Measurements from ENCODE around the gene SOWAHA. TPM values are rescaled to one million over a fixed set of nuclear protein-coding genes. Genes with fewer than 3 reads are reported as not detected.

Gene SOWAHA
- polyA plus RNA-seq, 5 donors: 0.05 TPM; not detected in 4

DNA sequence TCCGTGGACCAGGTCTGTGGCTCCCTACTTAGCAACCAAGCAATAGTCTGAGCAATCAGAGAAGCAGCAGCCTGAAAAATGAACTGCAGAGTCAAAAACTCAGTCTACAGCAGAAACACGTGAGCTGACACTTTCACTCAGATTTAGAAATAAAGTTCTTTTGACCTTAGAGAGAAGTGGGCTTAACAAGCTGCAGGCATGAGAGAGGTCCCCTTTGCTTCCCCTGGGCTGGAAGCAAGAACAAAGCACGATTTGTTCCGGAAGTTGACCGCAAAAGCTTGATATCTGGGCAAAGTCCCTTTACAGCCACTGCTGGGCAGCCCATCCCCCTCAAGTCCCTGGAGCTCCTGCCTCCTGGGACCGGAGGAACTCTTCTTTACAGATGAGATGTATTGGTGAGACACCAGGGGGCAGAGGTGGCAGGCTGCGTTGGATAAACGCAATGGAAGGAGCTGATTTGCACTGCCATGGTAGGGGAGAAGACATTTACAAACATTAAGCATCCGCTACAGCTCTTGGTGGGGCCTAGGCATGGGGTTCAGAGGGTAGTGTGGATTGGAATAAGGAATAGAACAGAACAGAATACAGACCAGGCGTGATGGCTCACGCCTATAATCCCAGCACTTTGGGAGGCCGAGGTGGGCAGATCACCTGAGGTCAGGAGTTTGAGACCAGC is 5.8 kb upstream of the SOWAHA start:
- DNase-seq: no peak

DNA sequence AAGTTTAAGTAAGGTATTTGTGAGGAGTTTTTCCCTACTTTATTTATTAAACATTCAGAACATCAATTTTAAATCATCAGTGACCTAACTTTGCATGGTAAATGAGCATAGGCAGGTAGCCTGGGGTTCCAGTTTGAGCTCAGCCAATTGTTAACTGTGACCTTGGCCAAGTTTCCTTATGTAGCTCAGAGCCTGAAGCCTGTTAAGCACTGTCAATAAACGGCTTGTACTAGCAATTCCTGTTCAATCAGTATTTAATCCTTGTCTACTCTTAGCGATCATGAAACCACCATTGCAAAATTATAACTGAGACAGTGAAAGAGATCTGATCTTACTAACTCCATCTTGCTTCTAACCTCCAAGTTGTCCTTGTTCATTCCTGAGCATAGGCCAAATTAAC is 4.7 kb upstream of the SOWAHA start:
- no peak for DNase-seq

DNA sequence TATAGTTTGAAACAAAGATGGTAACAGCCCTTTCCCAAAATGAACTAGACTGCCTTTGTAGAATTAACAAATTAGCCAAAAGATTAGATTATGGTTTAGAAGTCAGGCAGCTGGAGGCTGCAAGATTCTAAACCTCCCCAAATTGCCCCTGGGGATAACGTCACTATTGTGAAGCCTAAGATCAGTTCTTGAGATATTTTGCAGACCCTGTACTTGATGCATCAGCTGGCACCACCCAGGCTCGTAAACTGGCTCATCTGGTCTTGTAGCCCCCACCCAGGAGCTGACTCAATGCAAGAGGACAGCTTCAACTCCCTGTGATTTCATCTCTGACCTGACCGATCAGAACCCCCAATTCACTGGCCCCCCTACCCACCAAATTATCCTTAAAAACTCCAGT is 4.2 kb upstream of the SOWAHA start:
- no peak for DNase-seq

DNA sequence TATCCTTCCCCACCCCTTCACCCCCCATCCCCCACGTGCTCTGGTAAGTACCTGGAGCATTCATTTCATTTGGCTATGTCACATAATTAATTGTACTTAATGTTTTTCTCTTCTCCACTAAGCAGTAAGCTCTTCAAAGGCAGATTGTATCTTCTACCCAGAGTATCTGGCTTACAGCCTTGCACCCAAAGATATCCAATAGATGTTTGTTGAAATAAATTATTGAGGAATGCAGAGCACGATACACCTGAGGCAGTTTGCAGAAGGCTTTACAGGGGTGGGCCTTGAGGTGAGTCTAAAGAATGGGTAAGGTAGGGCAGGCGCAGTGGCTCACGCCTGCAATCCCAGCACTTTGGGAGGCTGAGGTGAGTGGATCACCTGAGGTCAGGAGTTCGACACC is 2.5 kb upstream of the SOWAHA start:
- no peak for DNase-seq

DNA sequence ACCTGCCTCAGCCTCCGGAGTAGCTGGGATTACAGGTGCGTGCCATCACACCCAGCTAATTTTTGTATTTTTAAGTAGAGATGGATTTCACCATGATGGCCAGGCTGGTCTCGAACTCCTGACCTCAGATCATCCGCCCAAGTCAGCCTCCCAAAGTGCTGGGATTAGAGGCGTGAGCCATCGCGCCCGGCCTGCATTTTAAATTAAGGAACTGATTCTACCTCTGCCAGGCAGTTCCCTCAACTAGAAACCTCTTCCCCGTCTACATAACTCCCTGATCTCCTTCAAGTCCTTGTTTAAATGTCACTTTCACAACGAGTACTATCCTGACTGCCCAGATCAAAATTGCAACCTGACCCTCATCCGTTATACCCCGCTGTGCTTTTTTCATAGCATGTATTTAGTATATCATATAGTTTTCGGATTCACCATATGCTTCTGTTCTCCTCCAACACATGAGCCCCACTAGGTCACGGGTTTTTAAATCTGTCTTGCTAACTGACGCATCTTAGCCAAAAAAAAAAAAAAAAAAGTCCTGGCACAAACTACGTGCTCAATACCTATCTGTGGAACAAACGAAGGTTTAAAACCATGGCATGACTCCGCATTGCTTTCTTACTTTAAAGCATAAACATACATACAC is 858 bp upstream of the SOWAHA start:
- DNase-seq: no peak

DNA sequence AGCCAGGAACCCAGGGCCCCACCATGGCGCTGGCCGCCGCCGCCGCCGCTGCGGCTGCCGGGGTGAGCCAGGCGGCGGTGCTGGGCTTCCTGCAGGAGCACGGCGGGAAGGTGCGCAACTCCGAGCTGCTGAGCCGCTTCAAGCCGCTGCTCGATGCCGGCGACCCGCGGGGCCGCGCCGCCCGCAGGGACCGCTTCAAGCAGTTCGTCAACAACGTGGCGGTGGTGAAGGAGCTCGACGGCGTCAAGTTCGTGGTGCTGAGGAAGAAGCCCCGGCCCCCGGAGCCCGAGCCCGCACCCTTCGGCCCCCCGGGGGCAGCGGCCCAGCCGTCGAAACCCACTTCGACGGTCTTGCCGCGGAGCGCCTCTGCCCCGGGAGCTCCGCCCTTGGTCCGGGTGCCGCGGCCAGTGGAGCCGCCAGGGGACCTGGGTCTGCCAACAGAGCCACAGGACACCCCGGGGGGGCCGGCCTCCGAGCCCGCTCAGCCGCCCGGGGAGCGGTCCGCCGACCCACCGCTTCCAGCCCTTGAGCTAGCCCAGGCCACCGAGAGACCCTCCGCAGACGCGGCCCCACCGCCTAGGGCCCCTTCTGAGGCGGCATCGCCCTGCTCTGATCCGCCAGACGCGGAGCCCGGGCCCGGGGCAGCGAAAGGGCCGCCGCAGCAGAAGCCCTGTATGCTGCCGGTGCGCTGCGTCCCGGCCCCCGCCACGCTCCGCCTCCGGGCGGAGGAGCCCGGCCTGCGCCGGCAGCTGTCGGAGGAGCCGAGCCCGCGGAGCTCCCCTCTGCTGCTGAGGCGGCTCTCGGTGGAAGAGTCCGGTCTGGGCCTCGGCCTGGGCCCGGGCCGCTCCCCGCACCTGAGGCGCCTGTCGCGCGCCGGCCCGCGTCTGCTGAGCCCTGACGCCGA is 749 bp downstream of the SOWAHA start:
- no peak for DNase-seq

DNA sequence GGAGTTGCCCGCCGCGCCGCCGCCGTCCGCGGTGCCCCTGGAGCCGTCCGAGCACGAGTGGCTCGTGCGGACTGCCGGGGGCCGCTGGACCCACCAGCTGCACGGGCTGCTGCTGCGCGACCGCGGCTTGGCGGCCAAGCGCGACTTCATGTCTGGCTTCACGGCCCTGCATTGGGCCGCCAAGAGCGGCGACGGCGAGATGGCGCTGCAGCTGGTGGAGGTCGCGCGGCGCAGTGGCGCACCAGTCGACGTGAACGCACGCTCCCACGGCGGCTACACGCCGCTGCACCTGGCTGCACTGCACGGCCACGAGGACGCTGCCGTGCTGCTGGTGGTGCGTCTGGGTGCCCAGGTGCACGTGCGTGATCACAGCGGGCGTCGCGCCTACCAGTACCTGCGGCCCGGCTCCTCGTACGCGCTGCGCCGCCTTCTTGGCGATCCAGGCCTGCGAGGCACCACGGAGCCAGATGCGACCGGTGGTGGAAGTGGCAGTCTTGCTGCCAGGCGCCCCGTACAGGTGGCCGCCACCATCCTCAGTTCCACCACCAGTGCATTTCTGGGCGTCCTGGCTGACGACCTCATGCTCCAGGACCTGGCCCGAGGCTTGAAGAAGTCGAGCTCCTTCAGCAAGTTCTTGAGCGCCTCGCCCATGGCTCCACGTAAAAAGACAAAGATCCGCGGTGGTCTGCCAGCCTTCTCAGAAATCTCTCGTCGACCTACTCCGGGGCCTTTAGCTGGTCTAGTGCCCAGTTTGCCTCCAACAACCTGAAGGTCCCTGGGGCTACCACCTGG is 1.6 kb downstream of the SOWAHA start:
- no peak for DNase-seq

DNA sequence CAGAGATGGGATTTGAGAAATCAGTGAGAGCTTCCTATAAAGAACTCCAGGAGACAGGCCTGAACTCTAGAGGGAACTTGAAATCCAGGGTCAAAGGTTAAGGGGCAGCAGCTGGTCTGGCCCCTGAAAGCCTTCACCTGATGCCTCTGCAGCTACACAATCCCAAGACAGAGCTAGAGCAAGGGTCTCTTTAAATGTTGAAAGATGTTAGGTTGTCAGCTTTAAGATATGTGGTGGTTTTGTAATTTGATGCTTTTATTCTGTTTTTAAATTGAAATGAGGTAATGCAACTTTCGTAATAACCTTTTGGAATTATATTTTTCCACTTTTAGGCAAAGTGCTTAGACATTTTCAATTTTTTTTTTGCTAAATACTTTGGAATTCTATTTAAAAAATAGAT is 2.4 kb downstream of the SOWAHA start:
- DNase-seq: no peak

DNA sequence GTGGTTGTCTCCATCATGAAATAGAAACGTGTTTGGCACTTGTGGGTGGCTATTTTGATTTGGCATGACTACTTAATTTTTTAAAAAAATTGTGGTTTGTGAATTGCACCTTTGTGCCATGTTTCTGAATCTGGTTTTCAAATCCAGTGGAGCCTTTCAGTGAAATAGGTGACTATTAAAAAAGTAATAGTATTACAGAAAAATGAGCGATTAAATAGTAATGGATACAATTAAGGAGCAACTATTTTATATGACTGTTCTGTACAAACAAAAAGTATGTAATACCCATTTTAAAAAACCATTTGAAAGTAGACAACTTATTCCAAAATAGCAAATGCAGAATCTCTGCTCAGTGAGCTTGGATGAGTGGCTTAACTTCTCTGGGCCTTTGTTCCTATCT is 3.0 kb downstream of the SOWAHA start:
- DNase-seq: no peak

DNA sequence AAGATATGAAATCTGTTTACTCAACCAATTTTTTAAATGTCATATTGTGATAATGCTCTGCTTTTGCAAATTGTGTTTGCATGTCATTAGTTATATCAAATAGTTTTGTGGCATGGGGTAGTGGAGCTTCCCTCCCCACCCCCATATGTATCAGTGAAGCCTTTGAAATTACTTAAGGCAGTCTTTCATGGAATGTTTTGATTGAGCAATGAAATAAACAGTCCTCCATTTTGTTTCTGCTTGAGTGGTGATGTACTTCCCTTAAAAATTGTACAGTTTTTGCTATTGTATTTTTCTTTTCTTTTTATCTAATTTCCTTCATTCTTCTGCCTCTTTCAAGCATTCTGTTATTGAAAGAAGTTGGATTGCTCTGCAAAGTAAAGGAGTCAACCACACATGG is 3.5 kb downstream of the SOWAHA start:
- DNase-seq: no peak

DNA sequence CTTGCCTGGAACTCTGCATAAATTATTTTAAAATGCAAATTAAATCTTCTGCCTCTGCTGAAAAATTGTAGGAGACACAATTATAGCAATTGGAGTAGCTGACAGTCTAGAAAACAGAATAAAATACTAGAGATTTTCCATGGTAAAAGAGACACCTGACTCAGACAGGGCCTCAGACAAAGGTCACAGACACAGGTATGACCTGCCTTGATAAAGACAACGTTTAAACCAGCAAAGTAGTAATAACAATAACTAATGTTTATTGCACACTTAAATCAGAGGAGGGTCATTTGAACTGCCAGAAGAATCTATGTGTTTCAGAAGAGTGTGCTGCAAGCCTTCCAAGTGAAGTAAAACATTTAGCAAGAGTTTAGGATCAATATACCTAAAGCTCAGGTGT is 3.9 kb downstream of the SOWAHA start:
- DNase-seq: no peak

DNA sequence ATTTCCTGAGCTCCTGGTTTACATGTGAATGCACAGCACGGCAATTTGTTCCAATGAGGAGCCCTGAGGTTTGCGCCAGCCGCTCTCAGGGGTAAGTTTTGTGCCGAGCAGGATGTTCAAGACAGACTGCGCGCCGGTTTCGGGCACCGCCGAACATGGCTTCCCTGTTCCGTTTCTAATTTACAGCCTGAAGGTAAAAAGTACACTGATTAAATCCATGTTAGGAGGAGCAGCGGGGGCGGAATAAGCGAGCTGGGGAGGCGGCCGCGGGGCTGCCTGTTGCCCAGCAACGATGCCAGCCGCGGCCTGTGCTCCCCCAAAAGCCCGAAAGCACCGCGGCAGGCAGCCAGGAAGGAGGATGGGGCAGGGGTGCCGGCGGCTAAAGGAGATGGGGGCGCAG is 6.4 kb downstream of the SOWAHA start:
- DNase-seq: no peak

DNA sequence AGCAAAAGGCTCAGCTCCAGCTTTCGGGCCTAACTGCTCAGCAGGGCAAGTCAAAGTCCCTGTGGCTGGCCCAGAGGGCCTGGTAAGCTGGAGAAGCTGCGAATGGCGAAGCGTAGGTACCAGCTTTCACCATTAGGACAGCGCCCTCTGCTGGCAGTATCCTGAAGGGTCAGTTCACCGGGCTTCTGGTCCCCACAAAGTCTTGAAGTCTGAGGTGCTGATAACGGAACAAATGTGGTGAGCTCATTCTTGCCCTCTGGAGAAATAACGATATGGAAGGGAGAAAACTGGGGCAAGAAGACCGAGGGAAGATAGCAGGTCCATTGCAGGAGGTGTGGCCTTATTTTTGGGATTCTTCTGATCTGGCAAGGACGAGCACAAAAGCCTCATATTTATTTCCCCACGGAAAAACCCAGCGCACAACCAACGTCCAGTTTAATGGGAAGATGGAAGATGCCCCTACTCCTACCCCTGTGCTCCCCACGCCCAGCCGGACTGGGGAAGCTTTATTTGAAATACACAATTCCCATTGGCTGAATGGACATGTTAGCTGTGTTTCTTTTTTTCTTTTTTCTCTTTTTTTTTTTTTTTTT is 7.2 kb downstream of the SOWAHA start:
- peak; percentile 69 to 80 for DNase-seq

DNA sequence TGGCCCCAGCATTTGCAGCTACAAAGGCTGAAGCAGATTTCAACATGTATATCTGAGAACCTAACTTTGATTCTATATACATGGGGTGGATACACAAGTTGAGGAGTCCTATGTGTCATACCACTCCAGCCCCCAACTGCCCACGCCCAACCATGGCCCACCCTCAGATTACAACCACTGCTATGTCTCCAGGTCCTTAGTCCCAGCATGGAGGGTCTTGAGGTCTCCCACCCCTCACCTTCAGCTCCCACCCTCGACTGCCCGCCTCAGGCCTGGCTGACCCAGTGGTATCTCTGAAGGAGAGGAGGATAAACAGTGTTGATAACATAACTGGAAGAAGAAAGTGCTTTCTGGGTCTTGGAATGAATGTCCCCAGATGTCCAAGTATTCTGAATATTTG is 8.2 kb downstream of the SOWAHA start:
- no peak for DNase-seq

DNA sequence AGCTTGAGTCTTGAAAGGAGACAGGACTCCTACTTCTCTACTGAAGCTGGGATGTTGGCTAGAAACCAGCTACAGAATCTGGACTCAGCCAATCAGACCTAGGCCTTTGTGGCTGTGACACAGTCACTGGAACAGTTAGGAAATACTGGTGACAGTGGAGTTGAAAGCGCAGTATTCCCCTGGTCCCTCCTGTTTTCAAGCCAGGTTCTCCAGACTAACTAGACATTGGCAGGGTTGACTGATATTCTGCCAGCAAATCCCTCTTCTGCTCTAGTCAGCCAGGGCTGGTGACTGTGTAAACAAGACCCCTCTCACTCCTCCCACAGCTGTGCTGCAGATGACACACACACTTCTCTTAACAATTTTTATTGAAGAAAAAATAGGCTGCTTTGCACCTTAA is 8.7 kb downstream of the SOWAHA start:
- no peak for DNase-seq

DNA sequence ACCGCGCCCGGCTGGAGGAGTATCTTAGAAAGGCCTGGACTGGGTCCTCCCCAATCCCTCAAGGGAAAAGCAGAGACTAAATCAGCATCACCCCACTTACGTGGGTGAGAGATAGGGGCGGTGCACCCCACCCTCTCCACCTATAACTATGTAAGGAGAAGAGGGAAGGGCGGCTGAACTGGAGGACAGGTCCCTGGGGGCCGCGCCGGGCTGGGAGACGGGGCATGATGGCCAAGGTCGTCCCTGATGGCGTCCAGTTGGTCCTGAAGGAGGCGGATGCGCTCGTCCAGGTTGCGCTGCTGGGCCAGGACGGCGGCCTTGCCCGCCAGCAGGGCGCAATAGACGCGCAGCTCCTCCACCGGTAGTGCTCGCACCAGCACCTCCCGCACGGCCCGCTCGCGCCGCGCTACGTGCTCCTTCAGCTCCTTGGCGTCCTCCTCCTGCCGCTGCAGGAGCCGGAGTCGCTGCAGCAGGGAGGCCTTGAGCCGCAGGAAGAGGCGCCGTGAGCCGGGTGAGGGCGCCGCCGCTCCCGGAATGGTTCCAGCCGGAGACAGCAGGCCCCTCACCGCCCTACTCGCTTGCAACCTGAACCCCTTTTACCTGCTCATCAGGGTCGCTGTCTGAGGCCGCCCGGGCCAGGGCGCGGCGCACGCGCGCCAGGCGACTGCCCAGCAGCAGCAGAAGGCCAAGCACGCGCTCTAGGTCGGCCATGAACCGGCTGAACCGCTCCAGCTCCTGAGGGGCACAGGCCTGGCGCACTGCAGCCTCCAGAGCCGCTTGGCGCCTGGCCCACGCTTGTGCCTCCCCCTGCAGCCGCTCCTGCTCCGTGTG is 9.8 kb downstream of the SOWAHA start:
- DNase-seq: peak in 1 of 2 donors; percentile 53

DNA sequence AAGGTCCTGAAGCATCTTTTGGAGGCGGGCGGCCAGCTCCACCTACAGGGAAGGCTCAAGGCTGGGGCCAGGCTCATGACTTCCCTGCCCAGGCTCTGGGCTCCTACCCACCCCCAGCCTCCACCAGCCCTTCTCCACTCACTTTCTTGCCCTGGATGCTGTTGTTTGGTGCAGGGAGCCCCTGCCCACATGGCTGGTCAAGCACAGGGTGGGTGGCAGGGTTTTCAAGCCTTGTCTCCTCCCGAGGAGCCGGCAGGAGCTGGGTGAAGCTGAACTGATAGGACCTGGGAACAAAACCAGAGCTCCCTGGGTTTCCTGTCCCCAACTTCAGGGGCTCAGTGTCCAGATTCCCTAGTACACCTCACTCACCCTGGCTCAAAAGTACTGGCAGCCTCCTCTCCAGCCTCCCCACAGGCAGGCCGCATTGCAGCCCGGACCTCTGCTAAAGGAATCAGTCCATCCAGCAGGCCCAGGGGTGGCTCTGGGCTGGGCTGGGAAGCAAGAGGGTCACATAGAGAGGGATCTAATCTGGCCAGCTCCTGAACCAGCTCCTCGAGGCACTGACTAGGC is 10.5 kb downstream of the SOWAHA start:
- DNase-seq: no peak

DNA sequence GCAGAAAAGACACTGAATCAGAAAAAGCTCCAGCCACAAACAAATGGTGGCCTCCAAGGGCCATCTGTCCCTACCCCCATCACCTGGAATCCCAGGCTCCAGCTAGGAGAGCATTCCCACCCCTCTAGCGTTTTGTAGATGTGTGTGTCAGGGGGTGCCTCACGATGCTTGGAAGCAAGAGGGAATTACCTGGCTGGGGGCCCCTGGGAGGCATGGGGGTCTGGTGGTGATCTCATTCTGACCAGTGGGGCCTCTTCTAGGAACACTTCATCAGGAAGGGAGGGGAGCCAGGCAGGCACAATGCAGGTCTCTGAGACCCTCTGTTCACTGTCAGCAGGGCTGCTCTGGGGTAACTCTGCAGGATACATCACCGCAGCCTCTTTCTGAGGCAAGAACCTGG is 11.3 kb downstream of the SOWAHA start:
- DNase-seq: no peak

DNA sequence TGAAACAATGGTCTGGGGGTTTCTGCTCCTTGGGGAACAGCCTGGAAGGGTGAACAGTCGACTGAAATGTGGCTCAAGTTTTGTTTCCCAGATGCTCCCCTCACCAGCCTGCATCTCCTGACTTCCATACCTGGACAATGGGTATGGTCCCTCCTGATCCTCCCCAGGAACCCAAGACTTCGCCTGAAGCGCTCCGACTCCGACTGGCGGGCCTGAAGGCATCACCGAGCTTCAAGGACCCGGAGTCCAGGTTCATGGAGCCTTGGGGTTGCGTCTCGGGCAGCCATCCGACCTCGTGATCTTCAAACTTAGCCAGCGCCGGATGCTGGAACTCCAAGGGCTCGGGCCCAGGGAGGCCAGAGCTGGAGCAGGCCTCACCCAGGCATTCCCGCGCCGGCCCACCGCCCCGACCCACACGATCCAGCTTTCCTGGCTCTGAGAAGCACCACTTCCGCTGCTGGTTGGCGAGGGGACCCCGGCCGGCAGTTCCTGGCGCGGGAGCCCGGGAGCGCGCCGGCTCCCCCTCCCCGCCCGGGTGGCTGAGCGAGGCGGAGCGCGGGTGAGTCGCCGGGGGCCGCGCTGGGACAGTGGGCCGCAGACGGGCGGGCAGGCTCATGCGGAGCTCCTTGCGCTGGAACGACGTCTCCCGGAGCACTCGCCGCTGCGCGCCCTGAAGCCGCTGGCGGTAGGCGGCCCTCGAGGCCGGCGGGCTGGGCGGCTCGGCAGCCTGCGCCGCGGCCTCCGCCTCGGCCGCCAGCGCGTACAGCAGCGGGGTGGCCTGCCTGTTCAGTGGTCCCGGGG is 12.1 kb downstream of the SOWAHA start:
- DNase-seq: no peak

Measured in right lung (tissue), 5 donors.